GM12878 (cell line): ENCODE measurements around the gene SERPINE1. TPM values are rescaled to one million over a fixed set of nuclear protein-coding genes. Genes with fewer than 3 reads are reported as not detected.

Experiments
- ATAC-seq: fragments of 200-7000 bp; cut with Tn5 transposase; 3 replicates; pipeline ENCODE4 v1.9.1; 2020; ENCODE audit warnings: mild to moderate bottlenecking, moderate library complexity
- BruUV-seq: library from RNA; stranded (reverse); fragments of 400-500 nt; replicated peaks from 2 replicates; lab custom pipeline; 2021; lab: Mats Ljungman, UMichigan
- CTCF ChIA-PET: fragments of 300-600 bp; sonication (Branson Sonifier 250); formaldehyde crosslinking; extraction: SDS; loops from one replicate; lab custom pipeline; 2021; ENCODE audit warnings: inconsistent platforms; lab: Yijun Ruan, JAX
- POLR2A ChIA-PET: fragments of 350-600 bp; formaldehyde crosslinking; extraction: SDS; loops from one replicate; lab custom pipeline; 2021; ENCODE audit warnings: inconsistent platforms; lab: Charles Lee
- RAD21 ChIA-PET: fragments of 300-600 bp; sonication (Branson Sonifier 250); formaldehyde crosslinking; loops from one replicate; lab custom pipeline; 2023; ENCODE audit warnings: antibody characterized with exemption; ENCODE audit not compliant: unreplicated experiment; lab: Charles Lee
- SMC1A ChIA-PET: fragments of 300-600 bp; sonication (Branson Sonifier 250); formaldehyde crosslinking; loops from one replicate; lab custom pipeline; 2023; ENCODE audit not compliant: unreplicated experiment, uncharacterized antibody; lab: Charles Lee
- DNase-seq: peaks from one replicate; pipeline ENCODE4 v3.0.0-alpha.2; 2011; ENCODE audit warnings: low read depth, low spot score
- FAIRE-seq: peaks from 3 replicates; lab custom pipeline; 2011; peaks lifted over from hg19 to GRCh38; lab: Jason Lieb, UNC
- H2AFZ ChIP-seq: 2 replicates; pipeline ENCODE4 v1.6.0; 2011; ENCODE audit warnings: low read depth, low read length, control low read depth; ENCODE audit not compliant: control insufficient read depth
- H3K27ac ChIP-seq: 2 replicates; pipeline ENCODE4 v1.5.1; 2011; ENCODE audit warnings: control low read depth; ENCODE audit not compliant: control insufficient read depth, insufficient read depth
- H3K27me3 ChIP-seq, 2 experiments: replicated peaks in 1 of 2; 2 replicates each; pipeline versions ENCODE4 v1.6.0 to v1.6.1; 2011; ENCODE audit warnings: low read length in 1 of 2; ENCODE audit not compliant: control insufficient read depth in 2 of 2, insufficient read depth in 2 of 2
- H3K36me3 ChIP-seq, 2 experiments: 2 replicates each; pipeline ENCODE4 v1.5.1; 2011; ENCODE audit warnings: low read length in 1 of 2; ENCODE audit not compliant: control insufficient read depth in 2 of 2, insufficient read depth in 2 of 2
- H3K4me1 ChIP-seq: 2 replicates; pipeline ENCODE4 v1.6.1; 2011; ENCODE audit warnings: mild to moderate bottlenecking, low read length, moderate library complexity, mixed read lengths; ENCODE audit not compliant: control insufficient read depth, insufficient read depth
- H3K4me2 ChIP-seq: 2 replicates; pipeline ENCODE4 v1.6.0; 2011; ENCODE audit warnings: control low read depth; ENCODE audit not compliant: control insufficient read depth, insufficient read depth
- H3K4me3 ChIP-seq: fragments of 200-600 bp; sonication (generic); 2 replicates; pipeline ENCODE4 v1.5.1; 2016
- H3K79me2 ChIP-seq: 2 replicates; pipeline ENCODE4 v1.6.0; 2011; ENCODE audit warnings: low read length; ENCODE audit not compliant: control insufficient read depth, insufficient read depth
- H3K9ac ChIP-seq: 2 replicates; pipeline ENCODE4 v1.8.0; 2011; ENCODE audit warnings: low read length, control low read depth, mixed read lengths; ENCODE audit not compliant: control insufficient read depth, insufficient read depth
- H3K9me3 ChIP-seq: replicated peaks from 3 replicates; pipeline ENCODE4 v1.5.1; 2011; ENCODE audit warnings: mild to moderate bottlenecking, low read length; ENCODE audit not compliant: control insufficient read depth, insufficient read depth
- H4K20me1 ChIP-seq: 2 replicates; pipeline ENCODE4 v1.6.0; 2011; ENCODE audit not compliant: control insufficient read depth, insufficient read depth
- BCL11A ChIP-seq: IDR thresholded peaks from 2 replicates; pipeline ENCODE4 v1.6.1; 2011; ENCODE audit warnings: low read depth, low read length
- BHLHE40 ChIP-seq, 2 experiments: fragments of 450-650 bp in 1 of 2; IDR thresholded peaks; 2 replicates each; pipeline ENCODE4 v1.6.1; 2011 to 2017; ENCODE audit warnings: low read depth in 2 of 2, borderline replicate concordance in 1 of 2, improper control_type of control experiment in 1 of 2, low read length in 1 of 2, mild to moderate bottlenecking in 1 of 2
- CHD2 ChIP-seq: IDR thresholded peaks from 2 replicates; pipeline ENCODE4 v1.6.1; 2011; ENCODE audit warnings: low read depth, low read length, improper control_type of control experiment, borderline replicate concordance
- CREM ChIP-seq: IDR thresholded peaks from 2 replicates; pipeline ENCODE4 v1.6.1; 2014; ENCODE audit warnings: antibody characterized with exemption, low read depth
- EED ChIP-seq: sonication (generic); IDR thresholded peaks from 2 replicates; pipeline ENCODE4 v1.6.1; 2016; ENCODE audit warnings: antibody characterized with exemption, low read depth
- EGR1 ChIP-seq, 2 experiments: IDR thresholded peaks; 1 replicate in 1 of 2; 2 replicates in 1 of 2; pipeline ENCODE4 v1.6.1; 2011 to 2012; ENCODE audit warnings: low read depth in 2 of 2, low read length in 2 of 2, borderline replicate concordance in 1 of 2, mild to moderate bottlenecking in 1 of 2, moderate library complexity in 1 of 2
- GATAD2B ChIP-seq: fragments of 450-650 bp; conservative IDR thresholded peaks from 2 replicates; pipeline ENCODE4 v1.6.1; 2017; ENCODE audit warnings: low read depth, mild to moderate bottlenecking, moderate library complexity
- HCFC1 ChIP-seq: fragments of 150-350 bp; IDR thresholded peaks from 2 replicates; pipeline ENCODE4 v1.6.1; 2014; ENCODE audit warnings: low read length
- MEF2B ChIP-seq: fragments of 450-650 bp; IDR thresholded peaks from 2 replicates; pipeline ENCODE4 v1.6.1; 2018; ENCODE audit warnings: mild to moderate bottlenecking, moderate library complexity; ENCODE audit not compliant: partially characterized antibody, poor library complexity, severe bottlenecking
- NBN ChIP-seq: fragments of 450-650 bp; IDR thresholded peaks from 2 replicates; pipeline ENCODE4 v1.6.1; 2016
- NFIC ChIP-seq: IDR thresholded peaks from 2 replicates; pipeline ENCODE4 v1.6.1; 2012; ENCODE audit warnings: low read depth, mild to moderate bottlenecking, inconsistent platforms, low read length, moderate library complexity
- NR2F1 ChIP-seq: fragments of 450-650 bp; conservative IDR thresholded peaks from 2 replicates; pipeline ENCODE4 v1.6.1; 2017; ENCODE audit warnings: mild to moderate bottlenecking
- RCOR1 ChIP-seq: conservative IDR thresholded peaks from 2 replicates; pipeline ENCODE4 v1.6.1; 2012; ENCODE audit warnings: low read depth, low read length, improper control_type of control experiment
- RELA ChIP-seq: fragments of 450-650 bp; IDR thresholded peaks from 2 replicates; pipeline ENCODE4 v1.8.0; 2014; ENCODE audit warnings: borderline replicate concordance; ENCODE audit not compliant: partially characterized antibody
- RFX5 ChIP-seq: IDR thresholded peaks from 2 replicates; pipeline ENCODE4 v1.6.1; 2011; ENCODE audit warnings: low read depth, low read length, improper control_type of control experiment
- SP1 ChIP-seq: IDR thresholded peaks from one replicate; pipeline ENCODE4 v1.6.1; 2011; ENCODE audit warnings: low read depth, low read length
- SREBF1 ChIP-seq: IDR thresholded peaks from 2 replicates; pipeline ENCODE4 v1.6.1; 2012; ENCODE audit warnings: mild to moderate bottlenecking, low read length
- SRF ChIP-seq, 2 experiments: IDR thresholded peaks; 2 replicates each; pipeline ENCODE4 v1.6.1; 2011; ENCODE audit warnings: low read depth in 2 of 2, low read length in 2 of 2, mild to moderate bottlenecking in 1 of 2, moderate library complexity in 1 of 2
- TAF1 ChIP-seq: IDR thresholded peaks from 2 replicates; pipeline ENCODE4 v1.6.1; 2011; ENCODE audit warnings: mild to moderate bottlenecking, low read depth, low read length, borderline replicate concordance
- TBL1XR1 ChIP-seq: IDR thresholded peaks from 2 replicates; pipeline ENCODE4 v1.6.1; 2012; ENCODE audit warnings: low read depth, low read length, improper control_type of control experiment
- TCF12 ChIP-seq: IDR thresholded peaks from 2 replicates; pipeline ENCODE4 v1.6.1; 2011; ENCODE audit warnings: low read depth, mild to moderate bottlenecking, low read length
- TCF3 ChIP-seq: IDR thresholded peaks from 2 replicates; pipeline ENCODE4 v1.6.1; 2012; ENCODE audit warnings: low read depth, mild to moderate bottlenecking, low read length, borderline replicate concordance; ENCODE audit not compliant: insufficient read depth
- WGBS: methylation state at CpG from one replicate; pipeline ENCODE4 v1.1.6; 2016; ENCODE audit warnings: low lambda C conversion rate; ENCODE audit not compliant: insufficient replicate concordance, insufficient coverage; ENCODE audit errors: missing lambda C conversion rate; 5-methylcytosine and 5-hydroxymethylcytosine counted together
- in situ Hi-C: fragments of 300-500 bp; cut with MboI; formaldehyde crosslinking; loops from 9 replicates; pipeline ENCODE4 v1.14.3; 2018; ENCODE audit warnings: mixed read lengths
- intact Hi-C: fragments of 100-400 bp; cut with micrococcal nuclease; formaldehyde crosslinking; loops from one replicate; pipeline ENCODE4 v1.14.2; 2022; ENCODE audit not compliant: unreplicated experiment
- polyA plus RNA-seq, 11 experiments: library from polyadenylated mRNA; depleted of rRNA in 4 of 11; unstranded in 6 of 11; stranded (reverse) in 5 of 11; fragments of >200 nt; fragmentation: Nextera tagmentation in 4 of 11; fragmentation: Illumina TruSeq in 1 of 11; extraction: Ambion mirVana in 4 of 11; extraction: Trizol in 1 of 11; gene quantifications; 1 replicate in 1 of 11; 2 replicates in 10 of 11; pipeline versions ENCODE4 v1.2.1 to v1.2.3, GENCODE V29; 2011 to 2016; ENCODE audit warnings: inconsistent platforms in 2 of 11, missing spikeins in 2 of 11, low read depth in 1 of 11
- total RNA-seq, 4 experiments: library from RNA; depleted of rRNA in 3 of 4; stranded (reverse); fragments of >200 nt in 3 of 4; fragmentation: Illumina TruSeq in 1 of 4; extraction: Trizol in 1 of 4; gene quantifications; 2 replicates each; pipeline versions ENCODE4 v1.2.1 to v1.2.3, GENCODE V29; 2013 to 2021
- TF ChIP-seq, protein P1 (sequence below): fragments of 150-350 bp; IDR thresholded peaks from 2 replicates; pipeline ENCODE4 v1.6.1; 2016; ENCODE audit warnings: low read depth, low read length

SERPINE1 gene
- total and polyA plus RNA-seq, 10 of the 15 experiments (the other 5 are each of a cell fraction or from before 2014, with no cell fraction given) = 0.20 to 2.4 (median 0.44) TPM

DNA sequence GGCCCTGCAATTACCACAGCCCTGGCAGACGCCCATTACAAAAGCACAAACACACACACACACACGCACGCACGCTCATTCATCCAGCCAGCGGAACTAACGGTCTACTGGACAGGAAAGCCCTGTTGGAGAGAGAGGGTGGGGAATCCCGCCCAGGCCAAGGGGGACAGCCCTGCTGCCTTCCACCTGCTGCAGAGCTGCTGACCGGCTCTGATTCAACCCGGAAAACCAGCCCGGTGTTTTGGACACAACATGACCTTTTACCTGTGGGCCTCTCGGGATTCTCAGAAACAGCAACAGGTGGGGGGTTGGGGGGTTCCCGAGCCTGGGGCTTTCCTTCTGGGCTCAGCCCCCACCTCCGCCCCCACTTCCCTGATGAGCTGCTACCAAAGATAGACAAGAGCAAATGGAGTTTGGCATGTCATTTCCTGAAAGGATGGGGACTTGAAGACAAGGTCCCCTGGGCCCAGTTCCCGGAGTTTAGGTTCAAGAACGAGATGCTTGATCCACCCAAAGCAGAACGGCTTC, 18.5 kb upstream of the SERPINE1 start:
- intact Hi-C loops = no loop called here
- Histone ChIP-seq H3K4me2 (no peak overlapping the region), H3K9ac (no peak overlapping the region), H3K79me2 (no peaks in the 10 kb centered on the region), H3K27ac (no peak overlapping the region), H3K27me3 (no peaks in the 10 kb centered on the region), H3K4me1 (peaks cover 12% of the 10 kb centered on the region), H3K36me3 (no peaks in the 10 kb centered on the region), H4K20me1 (no peaks in the 10 kb centered on the region), H2AFZ (peak overlapping the region; percentile 37; the same call in 1 of the 2 replicates), H3K9me3 (no peaks in the 10 kb centered on the region), H3K4me3 (no peak overlapping the region)
- RAD21 ChIA-PET = interaction anchor here (0.7 to 2.0 kb wide), 5 partner anchors 14 to 34 kb away, joined by 3 to 14 read pairs (median 5); partner anchors contain the start of genes SERPINE1 and TRIM56
- FAIRE-seq (no peak), ATAC-seq (peak; percentile 92), DNase-seq (peak; percentile 51)
- SMC1A ChIA-PET = interaction anchor here (0.8 to 1.5 kb wide), 6 partner anchors 12 to 84 kb away, joined by 3 to 8 read pairs (median 4); no protein-coding TSS in a partner anchor
- in situ Hi-C loops = no loop called here
- CTCF ChIA-PET = interaction anchor here (0.8 to 3.4 kb wide), 9 partner anchors 12 to 84 kb away, joined by 3 to 11 read pairs (median 5); partner anchors contain the start of gene TRIM56
- 4% methylated on average over 16 of the region's 16 CpGs for WGBS
- BruUV-seq = no TSS peak
- POLR2A ChIA-PET = interaction anchor here (0.7 to 3.3 kb wide), 6 partner anchors 10 to 32 kb away, joined by 3 to 24 read pairs (median 4); partner anchors contain the start of gene TRIM56
- TF ChIP-seq NBN (peak; percentile 78), NR2F1 (peak; percentile 93), HCFC1 (no peak), TCF3 (peak; percentile 12; the same call in 1 of the 2 replicates), TCF12 (peak; percentile 81), CHD2 (no peak), SREBF1 (no peak), TAF1 (no peak), MEF2B (peak; percentile 78), CREM (peak; percentile 55; the same call in 1 of the 2 replicates), GATAD2B (peak; percentile 63; the same call in 1 of the 2 replicates), TBL1XR1 (peak; percentile 79), EED (peak; percentile 68; the same call in 1 of the 2 replicates), SRF (IDR thresholded peaks at IDR 0.05; ENCODE audit: low read depth in 2 of 2, low read length in 2 of 2) (0 out of 4 replicates have a peak, but pooled peaks of 1 of the 2 experiments have one; percentile 42), BCL11A (no peak), EGR1 (IDR thresholded peaks at IDR 0.05; ENCODE audit: borderline replicate concordance in 1 of 2, low read depth in 2 of 2, low read length in 2 of 2) (peak in 1 of 2 experiments; percentile 70; a peak in 2 of 3 replicates), NFIC (peak; percentile 59; the same call in 1 of the 2 replicates), BHLHE40 (IDR thresholded peaks at IDR 0.05; ENCODE audit: borderline replicate concordance in 1 of 2, low read depth in 2 of 2, low read length in 1 of 2) (peak; percentile 57 to 79; a peak in 3 of 4 replicates), RELA (peak; percentile 87), RCOR1 (no peak), RFX5 (no peak), SP1 (peak; percentile 15)
- TF ChIP-seq, protein P1, sequence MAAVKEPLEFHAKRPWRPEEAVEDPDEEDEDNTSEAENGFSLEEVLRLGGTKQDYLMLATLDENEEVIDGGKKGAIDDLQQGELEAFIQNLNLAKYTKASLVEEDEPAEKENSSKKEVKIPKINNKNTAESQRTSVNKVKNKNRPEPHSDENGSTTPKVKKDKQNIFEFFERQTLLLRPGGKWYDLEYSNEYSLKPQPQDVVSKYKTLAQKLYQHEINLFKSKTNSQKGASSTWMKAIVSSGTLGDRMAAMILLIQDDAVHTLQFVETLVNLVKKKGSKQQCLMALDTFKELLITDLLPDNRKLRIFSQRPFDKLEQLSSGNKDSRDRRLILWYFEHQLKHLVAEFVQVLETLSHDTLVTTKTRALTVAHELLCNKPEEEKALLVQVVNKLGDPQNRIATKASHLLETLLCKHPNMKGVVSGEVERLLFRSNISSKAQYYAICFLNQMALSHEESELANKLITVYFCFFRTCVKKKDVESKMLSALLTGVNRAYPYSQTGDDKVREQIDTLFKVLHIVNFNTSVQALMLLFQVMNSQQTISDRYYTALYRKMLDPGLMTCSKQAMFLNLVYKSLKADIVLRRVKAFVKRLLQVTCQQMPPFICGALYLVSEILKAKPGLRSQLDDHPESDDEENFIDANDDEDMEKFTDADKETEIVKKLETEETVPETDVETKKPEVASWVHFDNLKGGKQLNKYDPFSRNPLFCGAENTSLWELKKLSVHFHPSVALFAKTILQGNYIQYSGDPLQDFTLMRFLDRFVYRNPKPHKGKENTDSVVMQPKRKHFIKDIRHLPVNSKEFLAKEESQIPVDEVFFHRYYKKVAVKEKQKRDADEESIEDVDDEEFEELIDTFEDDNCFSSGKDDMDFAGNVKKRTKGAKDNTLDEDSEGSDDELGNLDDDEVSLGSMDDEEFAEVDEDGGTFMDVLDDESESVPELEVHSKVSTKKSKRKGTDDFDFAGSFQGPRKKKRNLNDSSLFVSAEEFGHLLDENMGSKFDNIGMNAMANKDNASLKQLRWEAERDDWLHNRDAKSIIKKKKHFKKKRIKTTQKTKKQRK = no peak
